HG02571 (cell line): Measurements from ENCODE around the gene SCAF1.

Experiments
- ATAC-seq: cut with Tn5 transposase; IDR thresholded peaks from one replicate; pipeline ENCODE4 v1.9.1; 2021; ENCODE audit warnings: mild to moderate bottlenecking, moderate library complexity; ENCODE audit not compliant: unreplicated experiment

SCAF1 gene

DNA sequence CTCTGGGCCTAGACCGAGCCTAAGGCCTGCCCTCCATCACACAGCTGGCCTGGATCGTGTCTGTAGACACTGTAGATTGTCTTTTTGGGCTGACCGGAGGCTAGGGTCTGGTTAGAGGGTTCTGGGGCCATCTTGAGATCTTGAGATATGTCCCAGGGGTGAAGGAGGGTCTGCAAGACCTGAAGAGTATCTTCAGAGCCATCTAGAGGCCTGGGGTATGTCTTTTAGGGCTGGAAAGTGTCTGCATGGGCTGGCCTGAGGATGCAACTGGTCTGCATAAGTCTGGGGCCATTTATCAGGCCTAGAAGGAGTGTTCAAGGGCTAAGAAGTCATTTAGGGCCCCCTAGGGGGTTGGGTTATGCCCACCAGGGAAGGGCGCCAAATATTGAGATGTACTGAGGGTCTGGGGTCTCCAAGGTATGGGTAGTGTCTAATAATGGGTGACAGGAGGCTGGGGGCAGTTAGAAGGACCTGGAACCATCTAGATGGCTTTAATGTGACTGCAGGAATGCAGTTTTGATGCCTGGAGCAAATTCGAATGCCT, 555 bp downstream of the SCAF1 start:
- no peak for ATAC-seq

DNA sequence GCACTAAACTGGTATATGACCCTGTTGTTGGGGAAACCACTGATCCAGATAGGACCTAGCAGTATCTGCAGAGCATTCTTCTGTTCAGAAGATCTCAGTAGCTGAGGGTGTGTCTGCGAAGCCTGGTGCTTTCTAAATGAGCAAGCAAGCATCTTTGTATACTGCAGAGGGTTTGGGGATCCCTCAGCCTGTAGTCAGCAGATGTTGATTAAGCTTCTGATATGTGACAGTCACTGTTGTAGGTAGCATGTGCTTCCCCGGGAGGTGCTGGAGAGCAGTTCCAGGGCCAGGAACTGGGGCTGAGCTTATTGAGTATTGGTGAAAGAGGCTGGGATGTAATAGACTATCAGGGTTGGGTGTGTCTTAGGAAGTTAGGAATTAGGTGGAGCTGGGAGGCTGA, 1.5 kb downstream of the SCAF1 start:
- no peak for ATAC-seq

DNA sequence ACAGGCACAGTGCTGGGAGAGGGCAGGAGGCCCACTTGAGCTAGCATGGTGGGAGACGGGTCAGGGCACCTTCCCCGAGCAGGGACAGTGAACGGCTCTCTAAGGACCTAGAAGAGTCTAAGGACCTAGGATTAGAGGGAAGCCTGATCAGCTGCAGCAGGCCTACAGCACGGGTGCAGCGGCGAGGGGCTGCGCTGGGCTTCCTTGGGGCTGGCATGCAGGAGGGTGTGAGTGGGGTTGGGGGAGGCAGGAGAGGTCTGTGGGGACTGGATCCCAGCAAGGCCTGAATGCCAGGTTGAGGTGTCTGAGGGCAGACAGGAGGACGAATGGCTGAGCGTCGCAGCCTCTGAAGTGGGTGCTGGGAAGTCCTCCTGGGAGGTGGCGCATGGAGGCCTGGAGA, 3.6 kb downstream of the SCAF1 start:
- no peak for ATAC-seq

DNA sequence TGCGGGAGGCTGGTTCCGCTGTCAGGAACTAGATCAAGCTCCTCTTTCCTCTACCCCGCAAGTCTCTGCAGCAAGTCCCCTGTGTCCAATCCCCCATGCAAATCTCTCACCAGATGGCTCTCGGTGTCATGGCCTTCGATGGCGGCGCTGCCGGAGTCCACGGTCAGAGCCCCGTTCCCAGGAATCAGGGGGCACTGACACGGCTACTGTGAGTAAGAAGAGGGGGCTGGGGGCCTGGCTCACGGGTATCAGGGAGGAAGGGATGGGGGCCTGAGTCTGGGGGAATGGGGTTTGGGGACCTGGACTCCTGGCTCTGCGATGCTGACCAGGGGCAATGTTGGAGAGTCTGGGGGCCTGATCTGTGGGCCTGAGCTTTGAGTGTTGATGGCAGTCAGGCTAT, 4.0 kb downstream of the SCAF1 start:
- ATAC-seq = no peak

DNA sequence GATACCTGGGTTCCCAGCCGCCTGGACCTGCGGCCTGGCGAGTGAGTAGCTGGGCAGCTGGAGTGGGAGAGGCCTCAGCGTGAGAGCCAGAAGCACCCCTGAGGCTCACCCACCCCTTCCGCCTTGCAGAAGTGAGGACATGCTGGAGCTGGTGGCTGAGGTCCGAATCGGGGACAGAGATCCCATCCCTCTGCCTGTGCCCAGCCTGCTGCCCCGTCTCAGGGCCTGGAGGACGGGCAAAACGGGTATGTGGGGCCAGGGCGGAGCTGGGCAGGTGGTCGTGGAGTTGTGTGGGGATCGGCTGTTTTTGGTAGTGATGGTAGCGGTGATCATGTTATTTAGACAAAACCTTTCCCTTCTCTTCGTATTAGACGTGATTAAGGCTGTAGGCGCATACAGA, 4.6 kb downstream of the SCAF1 start:
- no peak for ATAC-seq

DNA sequence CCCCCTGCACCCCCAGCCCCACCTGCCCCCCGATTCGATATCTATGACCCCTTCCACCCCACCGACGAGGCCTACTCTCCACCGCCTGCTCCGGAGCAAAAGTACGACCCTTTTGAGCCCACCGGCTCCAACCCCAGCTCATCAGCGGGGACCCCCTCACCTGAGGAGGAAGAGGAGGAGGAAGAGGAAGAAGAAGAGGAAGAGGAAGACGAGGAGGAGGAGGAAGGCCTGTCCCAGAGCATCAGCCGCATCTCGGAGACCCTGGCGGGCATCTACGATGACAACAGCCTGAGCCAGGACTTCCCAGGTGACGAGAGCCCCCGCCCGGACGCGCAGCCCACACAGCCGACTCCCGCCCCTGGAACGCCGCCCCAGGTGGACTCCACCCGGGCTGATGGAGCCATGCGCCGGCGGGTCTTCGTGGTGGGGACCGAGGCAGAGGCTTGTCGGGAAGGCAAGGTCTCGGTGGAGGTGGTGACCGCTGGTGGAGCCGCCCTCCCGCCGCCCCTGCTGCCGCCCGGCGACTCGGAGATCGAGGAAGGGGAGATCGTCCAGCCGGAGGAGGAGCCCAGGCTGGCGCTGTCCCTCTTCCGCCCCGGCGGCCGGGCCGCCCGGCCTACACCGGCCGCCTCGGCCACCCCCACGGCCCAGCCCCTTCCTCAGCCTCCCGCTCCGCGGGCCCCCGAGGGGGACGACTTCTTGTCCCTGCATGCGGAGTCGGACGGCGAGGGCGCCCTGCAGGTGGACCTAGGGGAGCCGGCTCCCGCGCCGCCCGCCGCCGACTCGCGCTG, 9.2 kb downstream of the SCAF1 start:
- no peak for ATAC-seq

DNA sequence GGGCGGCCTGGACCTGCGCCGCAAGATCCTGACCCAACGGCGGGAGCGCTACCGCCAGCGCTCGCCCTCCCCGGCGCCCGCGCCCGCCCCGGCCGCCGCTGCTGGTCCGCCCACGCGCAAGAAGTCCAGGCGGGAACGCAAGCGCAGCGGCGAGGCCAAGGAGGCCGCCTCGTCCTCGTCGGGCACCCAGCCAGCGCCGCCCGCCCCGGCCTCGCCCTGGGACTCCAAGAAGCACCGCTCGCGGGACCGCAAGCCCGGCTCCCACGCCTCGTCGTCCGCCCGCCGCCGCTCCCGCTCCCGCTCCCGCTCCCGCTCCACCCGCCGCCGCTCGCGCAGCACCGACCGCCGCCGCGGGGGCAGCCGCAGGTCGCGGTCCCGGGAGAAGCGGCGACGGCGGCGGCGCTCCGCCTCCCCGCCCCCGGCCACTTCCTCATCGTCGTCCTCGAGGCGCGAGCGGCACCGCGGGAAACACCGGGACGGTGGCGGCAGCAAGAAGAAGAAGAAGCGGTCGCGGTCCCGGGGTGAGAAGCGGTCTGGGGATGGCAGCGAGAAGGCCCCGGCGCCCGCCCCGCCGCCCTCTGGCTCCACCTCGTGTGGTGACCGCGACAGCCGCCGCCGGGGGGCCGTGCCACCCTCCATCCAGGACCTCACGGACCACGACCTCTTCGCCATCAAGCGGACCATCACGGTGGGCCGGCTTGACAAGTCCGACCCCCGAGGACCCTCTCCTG, 10.0 kb downstream of the SCAF1 start:
- no peak for ATAC-seq

DNA sequence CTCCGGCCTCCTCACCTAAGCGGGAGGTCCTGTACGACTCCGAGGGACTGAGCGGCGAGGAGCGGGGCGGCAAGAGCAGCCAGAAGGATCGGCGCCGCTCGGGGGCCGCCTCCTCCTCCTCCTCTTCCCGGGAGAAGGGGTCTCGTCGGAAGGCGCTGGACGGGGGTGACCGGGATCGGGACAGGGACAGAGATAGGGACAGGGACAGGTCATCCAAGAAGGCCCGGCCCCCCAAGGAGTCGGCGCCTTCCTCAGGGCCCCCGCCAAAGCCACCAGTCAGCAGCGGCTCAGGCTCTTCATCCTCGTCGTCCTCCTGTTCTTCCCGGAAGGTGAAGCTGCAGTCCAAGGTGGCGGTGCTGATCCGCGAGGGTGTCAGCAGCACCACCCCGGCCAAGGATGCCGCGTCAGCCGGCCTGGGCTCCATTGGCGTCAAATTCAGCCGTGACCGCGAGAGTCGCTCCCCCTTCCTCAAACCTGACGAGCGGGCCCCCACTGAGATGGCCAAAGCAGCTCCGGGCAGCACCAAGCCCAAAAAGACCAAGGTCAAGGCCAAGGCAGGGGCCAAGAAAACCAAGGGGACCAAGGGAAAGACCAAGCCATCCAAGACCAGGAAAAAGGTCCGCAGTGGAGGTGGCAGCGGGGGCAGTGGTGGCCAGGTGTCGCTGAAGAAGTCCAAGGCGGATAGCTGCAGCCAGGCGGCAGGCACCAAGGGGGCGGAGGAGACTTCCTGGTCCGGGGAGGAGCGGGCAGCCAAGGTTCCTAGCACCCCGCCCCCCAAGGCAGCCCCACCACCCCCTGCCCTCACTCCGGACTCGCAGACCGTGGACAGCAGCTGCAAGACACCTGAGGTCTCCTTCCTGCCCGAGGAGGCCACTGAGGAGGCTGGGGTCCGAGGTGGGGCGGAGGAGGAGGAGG, 10.8 kb downstream of the SCAF1 start:
- no peak for ATAC-seq

DNA sequence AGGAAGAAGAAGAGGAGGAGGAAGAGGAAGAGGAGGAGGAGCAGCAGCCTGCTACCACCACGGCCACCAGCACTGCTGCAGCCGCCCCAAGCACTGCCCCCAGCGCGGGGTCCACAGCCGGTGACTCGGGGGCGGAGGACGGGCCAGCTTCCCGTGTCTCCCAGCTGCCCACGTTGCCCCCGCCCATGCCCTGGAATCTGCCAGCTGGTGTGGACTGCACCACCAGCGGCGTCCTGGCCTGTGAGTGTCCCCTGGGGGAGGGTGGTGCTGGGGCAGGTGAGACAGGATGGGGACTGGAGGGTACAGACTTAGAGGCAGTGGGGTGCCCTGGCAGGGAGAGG, 11.4 kb downstream of the SCAF1 start:
- ATAC-seq = no peak

DNA sequence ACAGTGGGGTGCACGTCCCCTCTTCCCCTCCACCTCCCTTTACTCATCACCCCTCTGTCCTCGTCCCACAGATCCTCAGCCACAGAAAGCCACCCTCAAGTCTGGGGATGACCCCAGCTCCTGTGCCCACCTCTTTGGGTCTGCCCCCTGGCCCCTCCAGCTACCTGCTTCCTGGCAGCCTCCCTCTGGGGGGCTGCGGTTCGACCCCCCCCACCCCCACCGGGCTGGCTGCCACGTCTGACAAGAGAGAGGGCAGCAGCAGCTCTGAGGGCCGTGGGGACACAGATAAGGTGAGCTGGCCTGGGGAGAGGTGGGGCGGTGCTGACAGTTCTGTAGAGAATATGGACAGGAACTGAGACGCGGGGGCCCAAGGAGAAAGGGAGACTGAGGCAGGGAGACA, 12.6 kb downstream of the SCAF1 start:
- ATAC-seq = no peak

DNA sequence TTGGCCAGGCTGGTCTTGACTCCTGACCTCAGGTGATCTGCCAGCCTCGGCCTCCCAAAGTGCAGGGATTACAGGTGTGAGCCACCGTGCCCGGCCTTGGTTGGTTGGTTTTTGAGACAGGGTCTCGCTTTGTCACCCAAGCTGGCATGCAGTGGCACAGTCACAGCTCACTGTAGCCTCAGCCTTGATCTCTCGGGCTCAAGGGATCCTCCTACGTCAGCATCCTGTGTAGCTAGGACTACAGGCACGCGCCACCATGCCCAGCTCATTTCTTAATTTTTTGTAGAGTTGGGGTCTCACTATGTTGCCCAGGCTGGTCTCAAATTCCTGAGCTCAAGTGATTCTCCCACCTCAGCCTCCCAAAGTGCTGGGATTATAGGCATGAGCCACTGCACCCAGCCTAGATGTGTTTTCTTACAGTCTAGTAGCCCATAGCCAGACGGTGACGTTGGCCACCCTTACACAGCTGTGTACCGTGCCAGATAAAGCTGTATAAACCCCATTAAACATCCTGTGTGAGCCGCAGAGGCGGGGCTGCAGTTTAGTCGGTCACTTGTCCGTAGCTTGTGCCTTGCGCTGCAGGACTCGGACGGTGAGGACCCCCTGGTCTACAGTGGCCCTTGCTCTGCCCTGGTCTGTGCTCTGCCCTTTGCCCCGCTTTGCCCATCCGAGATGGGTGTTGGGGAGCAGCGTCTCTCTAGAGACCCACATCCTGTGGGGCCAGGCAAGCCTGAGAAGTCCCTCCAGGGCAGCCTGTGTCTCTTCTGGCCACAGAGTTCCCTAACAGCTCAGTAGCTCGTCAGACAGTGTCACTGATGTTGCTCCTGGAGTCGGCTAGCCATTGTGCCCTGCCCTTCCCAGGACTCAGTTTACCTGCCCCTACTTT, 13.8 kb downstream of the SCAF1 start:
- ATAC-seq = no peak

DNA sequence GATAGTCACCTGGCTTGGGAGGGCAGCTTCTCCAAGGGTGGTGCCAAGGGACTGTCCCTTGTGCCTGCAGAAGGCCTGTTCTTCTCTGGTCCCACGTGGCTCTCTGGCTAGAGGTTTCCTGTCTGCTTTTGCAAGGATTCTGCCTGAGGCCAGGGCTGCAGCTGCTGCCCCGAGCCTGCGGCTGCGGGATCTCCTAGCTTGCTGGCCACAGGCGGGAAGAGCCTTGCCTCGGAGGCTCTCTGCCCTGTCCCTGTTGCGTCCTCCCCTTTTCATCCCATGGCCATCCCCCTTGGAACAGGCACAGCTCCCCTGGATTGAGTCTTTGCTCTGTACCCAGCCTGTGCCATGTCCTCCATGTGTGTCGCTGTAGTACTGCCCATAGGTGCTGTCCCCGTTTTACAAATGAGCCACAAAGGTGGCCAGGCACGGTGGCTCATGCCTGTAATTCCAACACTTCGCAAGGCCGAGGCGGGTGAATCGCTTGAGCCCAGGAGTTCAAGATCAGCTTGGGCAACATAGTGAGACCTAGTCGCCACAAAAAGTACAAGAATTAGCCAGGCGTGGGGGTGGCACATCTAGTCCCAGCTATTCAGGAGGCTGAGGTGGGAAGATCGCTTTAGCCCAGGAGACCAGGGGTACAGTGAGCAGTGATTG, 14.6 kb downstream of the SCAF1 start:
- ATAC-seq = no peak

DNA sequence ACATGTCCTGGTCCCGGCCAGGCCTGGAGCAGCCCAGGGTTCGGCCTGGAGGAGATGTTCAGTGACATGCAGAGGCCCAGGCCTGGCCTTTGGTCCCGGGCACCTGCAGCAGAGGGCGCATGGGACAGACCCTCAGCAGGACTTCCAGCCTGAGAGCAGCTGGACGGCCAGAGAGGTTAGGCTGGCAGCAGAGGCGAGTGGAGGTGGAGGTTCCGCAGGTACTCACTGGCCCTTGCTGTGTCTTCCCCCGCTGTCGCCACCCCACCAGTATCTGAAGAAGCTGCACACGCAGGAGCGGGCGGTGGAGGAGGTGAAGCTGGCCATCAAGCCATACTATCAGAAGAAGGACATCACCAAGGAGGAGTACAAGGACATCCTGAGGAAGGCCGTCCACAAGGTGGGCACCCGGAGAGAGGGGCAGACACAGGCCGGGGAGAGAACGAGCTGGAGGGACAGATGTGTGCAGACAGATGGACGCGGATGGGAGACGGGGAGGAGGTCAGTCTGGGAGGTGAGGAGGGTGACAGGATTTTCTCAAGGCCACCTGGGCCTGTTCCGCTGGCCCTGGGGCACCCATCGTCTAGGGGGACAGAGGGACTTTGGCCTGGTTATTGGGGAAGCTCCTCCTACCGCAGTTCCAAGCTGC, 15.6 kb downstream of the SCAF1 start:
- ATAC-seq = no peak

DNA sequence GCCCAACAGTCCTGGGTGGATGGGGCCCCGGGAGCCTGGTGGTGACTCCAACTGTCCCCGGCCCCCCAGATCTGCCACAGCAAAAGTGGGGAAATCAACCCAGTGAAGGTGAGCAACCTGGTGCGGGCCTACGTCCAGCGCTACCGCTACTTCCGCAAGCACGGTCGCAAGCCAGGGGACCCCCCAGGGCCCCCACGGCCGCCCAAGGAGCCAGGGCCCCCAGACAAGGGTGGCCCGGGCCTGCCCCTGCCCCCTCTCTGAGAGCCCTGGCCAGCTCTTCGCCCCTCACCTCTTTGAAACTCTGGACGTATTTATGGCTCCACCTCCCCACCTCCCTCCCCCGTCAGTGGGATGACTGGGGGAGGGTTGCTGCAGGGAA, 16.1 kb downstream of the SCAF1 start:
- ATAC-seq = no peak

DNA sequence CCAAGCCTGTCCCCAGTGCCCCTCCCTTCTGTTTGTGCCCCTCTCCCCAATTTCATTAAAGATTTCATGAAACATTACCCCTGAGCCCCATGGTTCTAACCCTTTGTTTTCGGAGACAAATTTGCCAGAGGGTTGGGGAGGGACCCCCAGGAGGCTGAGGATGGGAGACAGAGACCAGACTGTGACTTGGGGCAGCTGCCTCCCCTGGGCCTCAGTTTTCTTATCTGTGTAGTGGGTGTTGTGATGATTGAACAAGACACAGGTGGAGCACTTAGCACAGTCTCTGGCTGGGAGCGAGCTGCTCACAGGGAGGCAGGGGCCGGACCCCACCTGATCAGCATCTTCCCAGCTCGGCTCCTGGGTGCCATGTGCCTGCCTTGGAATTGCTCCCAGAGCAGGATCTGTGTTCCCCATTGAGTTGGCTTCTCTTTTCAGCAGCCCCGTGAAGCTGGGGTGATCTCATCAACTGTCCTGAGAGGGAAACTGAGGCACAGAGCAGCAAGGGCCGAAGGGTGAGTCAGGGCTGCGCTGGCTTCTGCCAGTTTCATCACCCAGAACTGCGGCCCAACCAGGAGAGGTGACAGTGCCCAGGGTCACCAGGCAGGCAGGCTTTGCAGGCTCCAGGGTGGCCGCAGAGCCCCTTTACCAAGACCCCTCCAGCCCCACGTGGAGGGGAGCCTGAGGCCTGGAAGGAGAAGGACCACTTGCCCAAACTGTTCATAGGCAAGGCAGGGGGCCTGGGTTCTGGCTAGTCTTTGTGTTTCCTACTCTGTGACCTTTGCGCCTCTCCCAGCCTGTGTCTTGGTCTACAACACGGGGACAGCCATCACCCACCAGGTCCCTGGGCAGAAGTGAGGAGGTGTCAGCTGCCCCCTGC, 16.8 kb downstream of the SCAF1 start:
- no peak for ATAC-seq

DNA sequence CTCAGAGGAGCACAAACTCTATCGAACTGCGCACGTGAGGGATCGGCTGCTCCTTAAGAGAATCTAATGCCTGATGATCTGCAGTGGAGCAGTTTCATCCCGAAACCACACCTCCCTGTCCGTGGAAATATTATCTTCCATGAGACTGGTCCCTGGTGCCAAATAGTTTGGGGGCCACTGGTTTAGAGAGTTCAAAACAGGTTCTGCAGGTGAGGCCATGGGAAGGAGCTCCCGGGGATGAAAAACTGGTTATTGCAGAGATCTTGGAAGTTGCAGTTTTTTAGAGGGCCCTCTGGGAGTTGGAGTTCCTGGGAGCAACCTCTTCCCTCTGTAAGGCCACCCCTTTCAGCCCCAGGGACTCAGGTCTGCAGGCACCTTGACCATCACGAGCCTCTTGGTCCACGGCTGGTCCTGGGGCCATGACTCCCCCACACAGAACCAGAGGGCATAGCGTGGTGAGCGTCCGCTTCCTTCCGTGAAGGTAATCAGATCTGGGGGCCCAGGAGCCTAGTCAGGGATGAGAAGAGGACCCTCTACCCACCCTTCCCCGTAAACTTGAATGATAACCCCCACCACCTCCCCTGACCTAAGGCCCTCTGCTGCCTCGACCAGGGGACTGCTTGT, 18.4 kb downstream of the SCAF1 start:
- no peak for ATAC-seq

DNA sequence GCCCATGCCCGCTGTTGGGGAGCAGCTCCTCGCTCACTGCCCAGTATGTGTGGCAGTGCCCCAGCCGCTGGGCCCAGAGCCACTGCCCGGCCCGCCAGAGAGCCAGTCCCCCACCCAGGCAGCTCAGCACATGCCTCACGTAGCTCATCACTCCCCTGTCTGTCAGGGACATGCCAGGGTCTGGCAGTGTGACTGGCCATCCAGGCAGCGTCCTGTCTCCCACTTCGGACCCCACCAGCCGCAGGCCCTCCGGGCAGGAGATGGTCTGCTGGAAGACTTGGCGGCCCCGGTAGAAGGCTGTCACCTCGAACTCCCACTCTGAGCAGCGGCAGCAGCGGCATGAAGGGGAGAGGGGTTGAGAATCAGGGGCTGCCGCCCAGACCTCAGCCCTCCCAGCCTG, 20.0 kb downstream of the SCAF1 start:
- ATAC-seq = no peak

DNA sequence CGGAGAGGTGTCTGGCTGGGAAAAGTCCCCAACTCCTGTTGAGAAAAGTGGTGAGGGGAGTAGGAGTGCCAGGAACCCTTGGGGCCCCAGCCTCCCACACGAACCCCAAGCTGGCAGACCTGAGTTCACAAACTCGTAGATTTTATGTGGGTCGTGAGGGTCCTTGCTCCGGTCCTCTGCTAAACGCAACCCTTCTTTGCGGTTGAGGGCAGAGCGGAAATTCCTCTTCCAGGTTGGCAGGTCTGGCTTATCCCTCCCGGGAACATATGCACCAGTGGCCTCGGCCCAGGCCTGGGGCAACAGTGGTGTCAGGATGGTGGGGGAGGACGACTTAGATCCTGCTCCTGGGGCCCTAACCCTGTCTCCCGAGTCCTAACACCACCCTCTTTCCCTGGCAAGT, 21.2 kb downstream of the SCAF1 start:
- no peak for ATAC-seq
